ENCODE results near the gene SYT8. TPM values are rescaled to one million over a fixed set of nuclear protein-coding genes. Genes with fewer than 3 reads are reported as not detected.
"Not testable (repeated sequence)": the region's sequence is repeated elsewhere in the genome, so short reads cannot be mapped to it uniquely, and the experiment has no call there.

The SYT8 gene
- total RNA-seq, 1 donor from 2014 or later: not detected

GRCh38 chr11:1875093-1875850, 40.5 kb downstream of the SYT8 start:
- no peak overlapping the region for H3K4me3 Mint-ChIP-seq
- H3K27ac Mint-ChIP-seq: peak overlapping the region; percentile 92
- Histone ChIP-seq H3K4me1 (no peaks in the 10 kb centered on the region), H3K27me3 (peaks cover 9% of the 10 kb centered on the region), H3K9ac (no peak overlapping the region), H3K27ac (no peak overlapping the region), H3K4me2 (no peak overlapping the region), H3K79me2 (ENCODE audit: low read depth) (no peaks in the 10 kb centered on the region), H3K9me3 (ENCODE audit: low read depth) (no peaks in the 10 kb centered on the region), H4K20me1 (ENCODE audit: low read depth) (no peaks in the 10 kb centered on the region), H3F3A (ENCODE audit: low read depth) (no peaks in the 10 kb centered on the region), H3K4me3 (no peak overlapping the region), H2AFZ (replicated peaks) (no peak overlapping the region), H3K36me3 (no peaks in the 10 kb centered on the region)
- peaks cover 9% of the 10 kb centered on the region for H3K27me3 Mint-ChIP-seq (ENCODE audit: insufficient read depth, low read depth)
- no peaks in the 10 kb centered on the region for H3K9me3 Mint-ChIP-seq
- peaks cover 30% of the 10 kb centered on the region for H3K4me1 Mint-ChIP-seq
- H3K36me3 Mint-ChIP-seq: no peaks in the 10 kb centered on the region
- no peak for DNase-seq (ENCODE audit: low spot score)
- TF ChIP-seq CTCF (IDR thresholded peaks at IDR 0.05) (no peak), EZH2 (IDR thresholded peaks at IDR 0.05) (no peak), EZH2phosphoT487 (IDR thresholded peaks at IDR 0.05) (no peak)

GRCh38 chr11:1875851-1876301, 41.1 kb downstream of the SYT8 start:
- H3K4me3 Mint-ChIP-seq; H3K79me2 ChIP-seq (ENCODE audit: low read depth); H3K27ac ChIP-seq; H3K36me3 ChIP-seq; H3K27me3 ChIP-seq; H3F3A ChIP-seq (ENCODE audit: low read depth); H3K36me3 Mint-ChIP-seq; H4K20me1 ChIP-seq (ENCODE audit: low read depth); H3K9me3 Mint-ChIP-seq; H3K4me2 ChIP-seq; H3K9ac ChIP-seq; DNase-seq (ENCODE audit: low spot score); H2AFZ ChIP-seq (replicated peaks); H3K27me3 Mint-ChIP-seq (ENCODE audit: insufficient read depth, low read depth); H3K27ac Mint-ChIP-seq; H3K4me3 ChIP-seq; H3K4me1 ChIP-seq; H3K9me3 ChIP-seq (ENCODE audit: low read depth): not testable (repeated sequence)
- peaks cover 25% of the 10 kb centered on the region for H3K4me1 Mint-ChIP-seq

GRCh38 chr11:1876361-1877063, 41.7 kb downstream of the SYT8 start:
- Mint-ChIP-seq H3K27me3 (ENCODE audit: insufficient read depth, low read depth) (peaks cover 7% of the 10 kb centered on the region), H3K4me3 (no peak overlapping the region), H3K4me1 (peaks cover 22% of the 10 kb centered on the region), H3K36me3 (no peaks in the 10 kb centered on the region), H3K9me3 (no peaks in the 10 kb centered on the region), H3K27ac (no peak overlapping the region)
- Histone ChIP-seq H3F3A (ENCODE audit: low read depth) (no peaks in the 10 kb centered on the region), H4K20me1 (ENCODE audit: low read depth) (no peaks in the 10 kb centered on the region), H3K4me3 (no peak overlapping the region), H3K36me3 (no peaks in the 10 kb centered on the region), H2AFZ (replicated peaks) (no peak overlapping the region), H3K27ac (no peak overlapping the region), H3K27me3 (no peaks in the 10 kb centered on the region), H3K4me2 (no peak overlapping the region), H3K9ac (no peak overlapping the region), H3K79me2 (ENCODE audit: low read depth) (no peaks in the 10 kb centered on the region), H3K9me3 (ENCODE audit: low read depth) (no peaks in the 10 kb centered on the region), H3K4me1 (no peaks in the 10 kb centered on the region)
- DNase-seq (ENCODE audit: low spot score): peak; percentile 65
- peak; percentile 60 for TF ChIP-seq CTCF (IDR thresholded peaks at IDR 0.05)
- no peak for TF ChIP-seq EZH2phosphoT487 (IDR thresholded peaks at IDR 0.05)

Measured in neural progenitor cell (in vitro differentiated cells).